GM12874 (cell line): ENCODE measurements around the gene RDH5.
A peak's percentile ranks its signal among the peaks of the same experiment; 100 is the strongest.

Experiments
- CTCF ChIP-seq: IDR thresholded peaks from 2 replicates; pipeline ENCODE4 v1.5.1; 2011; ENCODE audit warnings: low read depth, mild to moderate bottlenecking, control low read depth, low read length, moderate library complexity; ENCODE audit not compliant: insufficient read depth

The RDH5 gene

DNA sequence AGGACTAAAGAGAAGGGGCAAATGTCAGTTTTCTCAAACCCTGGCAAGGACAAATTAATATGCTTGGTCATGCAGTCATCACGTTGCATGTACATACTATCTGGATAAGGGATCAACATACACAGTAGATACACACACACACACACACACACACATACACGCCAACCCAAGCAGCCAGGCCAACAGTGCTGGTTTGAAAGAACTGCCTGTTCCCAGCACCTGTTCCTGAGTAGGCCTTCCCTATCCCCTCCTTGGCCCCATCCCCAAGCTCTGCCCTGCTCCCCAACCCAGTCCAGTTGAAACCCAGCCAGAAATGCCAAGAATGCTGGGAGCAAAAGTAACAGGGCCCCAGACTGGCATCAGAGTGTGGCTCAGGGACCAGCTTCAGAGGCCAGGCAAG lies 16.9 kb upstream of the RDH5 start:
- TF ChIP-seq CTCF: no peak

DNA sequence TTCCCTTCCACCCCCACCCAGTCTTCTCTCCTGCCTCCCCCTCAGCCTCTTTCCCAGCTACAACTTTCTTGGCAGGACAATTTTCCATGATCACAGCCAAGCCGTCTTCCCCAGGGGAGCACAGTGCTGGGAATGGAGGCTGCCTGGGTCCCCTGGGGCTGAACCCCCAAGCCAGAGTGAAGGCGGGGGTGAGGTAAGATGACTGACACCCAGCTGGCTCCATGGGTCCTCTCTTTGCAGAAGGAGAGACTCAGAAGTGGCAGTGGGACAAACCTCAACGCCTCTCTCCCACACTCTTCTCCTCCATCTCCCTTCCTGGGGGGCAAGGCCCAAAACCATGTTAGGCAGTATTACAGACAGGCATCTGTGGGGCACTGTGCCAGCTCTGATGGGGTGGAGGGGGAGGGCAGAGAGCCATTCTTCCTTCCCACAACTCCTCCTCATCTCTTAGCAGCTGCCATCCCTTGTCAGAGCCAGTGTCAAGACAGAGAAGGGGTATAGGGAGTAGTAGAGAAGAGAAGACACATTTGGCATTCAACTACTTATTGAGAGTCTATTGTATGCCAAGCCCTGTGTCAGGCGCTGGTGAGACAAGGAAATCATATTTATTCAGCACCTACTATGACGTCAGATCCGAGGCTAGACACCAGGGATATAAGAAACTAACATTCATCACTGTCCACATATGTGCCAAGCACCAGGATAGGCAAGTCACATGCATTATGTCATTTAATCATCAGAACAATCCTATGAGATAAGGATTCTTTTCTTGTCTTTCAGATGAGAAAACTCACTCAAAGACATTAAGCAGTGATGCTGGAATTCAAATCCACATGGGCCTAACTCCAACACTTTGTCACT lies 16.1 kb upstream of the RDH5 start:
- no peak for TF ChIP-seq CTCF

DNA sequence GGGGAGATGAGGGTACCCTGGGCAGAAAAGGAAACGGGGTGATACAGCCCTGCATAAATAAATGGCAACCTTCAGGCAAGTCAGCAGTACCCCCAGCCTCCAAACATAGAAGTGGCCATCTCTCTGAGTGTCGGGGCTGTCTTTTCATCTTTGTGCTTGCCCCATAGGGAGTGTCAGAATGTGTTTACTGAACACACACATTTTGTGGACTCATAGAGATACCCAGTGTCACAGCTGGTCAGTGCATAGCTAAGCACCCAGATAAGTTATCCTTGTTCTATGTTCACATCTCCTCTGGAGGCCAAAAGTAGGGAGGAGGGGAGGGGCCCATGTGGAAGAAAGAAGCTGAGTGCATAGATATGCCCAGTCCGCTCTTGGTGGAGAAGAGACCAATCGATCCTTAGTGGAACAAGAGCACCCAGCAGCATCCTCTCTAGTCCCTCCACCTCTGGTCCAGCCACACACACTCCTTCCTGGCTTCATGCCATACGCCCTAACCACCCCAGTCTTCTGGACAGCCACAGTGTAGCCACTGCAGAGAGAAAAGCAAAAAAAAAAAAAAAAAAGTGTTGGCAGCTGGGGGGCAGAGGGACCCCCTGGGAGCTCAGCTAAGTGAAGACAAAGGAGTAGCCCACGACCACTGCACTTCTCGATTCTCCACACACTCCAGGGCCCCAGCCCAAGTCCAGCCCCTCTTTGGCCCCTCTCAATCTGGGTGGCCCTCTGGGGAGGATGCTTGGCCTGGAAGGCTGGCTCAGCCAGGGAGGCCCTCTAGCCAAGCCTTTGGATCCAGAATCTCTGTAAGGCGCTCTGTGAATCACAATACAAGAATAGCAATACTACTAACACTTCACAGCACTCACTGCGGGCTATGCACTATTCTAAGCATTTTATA lies 15.1 kb upstream of the RDH5 start:
- no peak for TF ChIP-seq CTCF

- peak; percentile 59 for TF ChIP-seq CTCF
Measured at GRCh38 chr12:55705782-55706402, 14.3 kb upstream of the RDH5 start.

DNA sequence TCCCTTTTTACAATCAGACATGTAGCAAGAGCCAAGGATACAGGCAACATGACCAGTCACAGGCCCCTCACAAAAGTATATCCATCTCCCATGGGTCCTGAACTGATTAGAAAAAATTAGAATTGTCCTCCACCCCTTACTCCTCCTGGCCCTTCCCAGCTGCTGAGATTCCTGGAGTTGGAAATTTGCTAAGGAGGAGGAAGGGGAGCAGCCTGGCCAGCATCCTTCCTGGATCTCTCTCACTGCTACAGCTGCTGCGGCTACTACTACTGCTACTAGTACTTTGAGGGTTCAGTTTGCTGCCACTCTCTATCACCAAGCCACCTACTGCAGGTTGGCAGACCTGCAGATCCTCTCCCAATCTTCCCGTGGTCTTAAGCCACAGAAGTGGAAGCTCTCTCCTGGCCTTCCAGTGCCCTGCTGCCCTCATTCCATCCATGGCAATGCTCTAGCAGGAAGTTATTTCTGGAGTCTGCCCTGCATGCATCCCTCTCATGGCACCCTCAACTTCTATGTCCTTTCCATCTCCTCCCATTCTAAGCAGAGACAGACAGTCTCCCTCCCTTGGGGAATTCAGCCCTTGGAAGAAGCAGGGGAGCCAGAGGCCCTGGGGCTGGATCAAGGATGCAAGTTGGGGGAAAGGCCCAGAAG lies 13.5 kb upstream of the RDH5 start:
- no peak for TF ChIP-seq CTCF

GRCh38 chr12:55707219-55707671 lies 12.9 kb upstream of the RDH5 start:
- no peak for TF ChIP-seq CTCF
